ENCODE results near the gene MAVS. TPM values are rescaled to one million over a fixed set of nuclear protein-coding genes. Genes with fewer than 3 reads are reported as not detected.

MAVS gene
- polyA plus RNA-seq, 1 of the 3 experiments (the other 2 are of a cell fraction): 9.1 TPM

GRCh38 chr20:3825526-3825925 lies 21.1 kb upstream of the MAVS start:
- DNase-seq: no peak
- Histone ChIP-seq H3K4me1 (ENCODE audit: control insufficient read depth in 1 of 2, insufficient read depth in 2 of 2, low read depth in 1 of 2, low read length in 1 of 2) (peaks cover 3 to 6% of the 10 kb centered on the region in 2 experiments; a peak in 2 of 4 replicates), H4K20me1 (ENCODE audit: insufficient read depth) (no peaks in the 10 kb centered on the region), H2AFZ (ENCODE audit: low read depth) (no peak overlapping the region), H3K79me2 (ENCODE audit: insufficient read depth) (peaks cover 17% of the 10 kb centered on the region), H3K9ac (no peak overlapping the region), H3K4me3 (ENCODE audit: low read depth in 2 of 2, low read length in 1 of 2) (no peak overlapping the region), H3F3A (replicated peaks; ENCODE audit: insufficient read depth) (no peaks in the 10 kb centered on the region), H3K27ac (ENCODE audit: low read depth in 2 of 2, low read length in 1 of 2) (no peak overlapping the region), H3K9me2 (no peaks in the 10 kb centered on the region), H3K4me2 (no peak overlapping the region), H3K36me3 (replicated peaks in 1 of 2; ENCODE audit: control insufficient read depth in 1 of 2, insufficient read depth in 2 of 2, low read length in 1 of 2) (peaks cover 14 to 27% of the 10 kb centered on the region in 2 experiments), H3K27me3 (ENCODE audit: insufficient read depth) (no peaks in the 10 kb centered on the region), H3K9me3 (no peaks in the 10 kb centered on the region)
- WGBS (ENCODE audit: low lambda C conversion rate): 64% methylated on average over 5 of the region's 7 CpGs
- ChIA-PET CTCF (interaction anchor here (1.4 to 8.8 kb wide), 4 partner anchors 30 to 149 kb away, joined by 4 to 161 read pairs (median 7); partner anchors contain the start of gene CENPB), POLR2A (no interaction called here)
- TF ChIP-seq EZH2phosphoT487 (IDR thresholded peaks at IDR 0.05; ENCODE audit: borderline replicate concordance, low read depth): no peak
- TF ChIP-seq EP300 (IDR thresholded peaks at IDR 0.05; ENCODE audit: borderline replicate concordance in 1 of 2, low read depth in 1 of 2, low read length in 1 of 2): no peak
- TF ChIP-seq RAD21 (IDR thresholded peaks at IDR 0.05; ENCODE audit: low read length): no peak
- no peak for TF ChIP-seq USF2 (IDR thresholded peaks at IDR 0.05; ENCODE audit: borderline replicate concordance, low read depth, low read length)
- TF ChIP-seq GABPA (IDR thresholded peaks at IDR 0.05; ENCODE audit: low read depth): no peak
- TF ChIP-seq USF1 (IDR thresholded peaks at IDR 0.05; ENCODE audit: borderline replicate concordance, low read depth): no peak
- no peak for TF ChIP-seq POLR2AphosphoS5 (IDR thresholded peaks at IDR 0.05; ENCODE audit: low read depth, low read length)
- no peak for TF ChIP-seq FOXJ3 (CRISPR knock-in tag; IDR thresholded peaks at IDR 0.05)

GRCh38 chr20:3826420-3826819 lies 20.2 kb upstream of the MAVS start:
- Histone ChIP-seq H3K4me1 (ENCODE audit: control insufficient read depth in 1 of 2, insufficient read depth in 2 of 2, low read depth in 1 of 2, low read length in 1 of 2) (peaks cover under 1 to 2% of the 10 kb centered on the region in 2 experiments; a peak in 2 of 4 replicates), H3K4me3 (ENCODE audit: low read depth in 2 of 2, low read length in 1 of 2) (no peak overlapping the region), H3K9me3 (no peaks in the 10 kb centered on the region), H3K4me2 (no peak overlapping the region), H3K79me2 (ENCODE audit: insufficient read depth) (peaks cover 10% of the 10 kb centered on the region), H3K9me2 (no peaks in the 10 kb centered on the region), H2AFZ (ENCODE audit: low read depth) (no peak overlapping the region), H3K36me3 (replicated peaks in 1 of 2; ENCODE audit: control insufficient read depth in 1 of 2, insufficient read depth in 2 of 2, low read length in 1 of 2) (peaks cover 14 to 27% of the 10 kb centered on the region in 2 experiments), H3F3A (replicated peaks; ENCODE audit: insufficient read depth) (no peaks in the 10 kb centered on the region), H3K27ac (ENCODE audit: low read depth in 2 of 2, low read length in 1 of 2) (no peak overlapping the region), H3K9ac (no peak overlapping the region), H3K27me3 (ENCODE audit: insufficient read depth) (no peaks in the 10 kb centered on the region), H4K20me1 (ENCODE audit: insufficient read depth) (no peaks in the 10 kb centered on the region)
- ChIA-PET POLR2A (interaction anchor here (1.0 kb wide), 1 partner anchor 19 kb away, joined by 3 read pairs; no protein-coding TSS in a partner anchor), CTCF (interaction anchor here (1.1 to 8.8 kb wide), 4 partner anchors 39 to 259 kb away, joined by 3 to 161 read pairs (median 6); partner anchors contain the start of gene CENPB)
- WGBS (ENCODE audit: low lambda C conversion rate): 82% methylated on average over 4 of the region's 4 CpGs
- no peak for TF ChIP-seq CHD2 (IDR thresholded peaks at IDR 0.05; ENCODE audit: low read length, partially characterized antibody)
- TF ChIP-seq MXI1 (IDR thresholded peaks at IDR 0.05; ENCODE audit: low read depth, low read length): no peak
- no peak for TF ChIP-seq REST (IDR thresholded peaks at IDR 0.05; ENCODE audit: low read depth, low read length)
- no peak for TF ChIP-seq CTCF (IDR thresholded peaks at IDR 0.05)
- TF ChIP-seq EZH2phosphoT487 (IDR thresholded peaks at IDR 0.05; ENCODE audit: borderline replicate concordance, low read depth): no peak
- TF ChIP-seq FOXJ3 (CRISPR knock-in tag; IDR thresholded peaks at IDR 0.05): no peak
- TF ChIP-seq RXRA (IDR thresholded peaks at IDR 0.05; ENCODE audit: borderline replicate concordance, low read depth): no peak
- no peak for DNase-seq

Data from SK-N-SH (cell line).